ENCODE results near the gene ADAM22. TPM values are rescaled to one million over a fixed set of nuclear protein-coding genes. Genes with fewer than 3 reads are reported as not detected.

ADAM22 gene
- total RNA-seq, 1 experiment from 2014 or later: 7.0 TPM

DNA sequence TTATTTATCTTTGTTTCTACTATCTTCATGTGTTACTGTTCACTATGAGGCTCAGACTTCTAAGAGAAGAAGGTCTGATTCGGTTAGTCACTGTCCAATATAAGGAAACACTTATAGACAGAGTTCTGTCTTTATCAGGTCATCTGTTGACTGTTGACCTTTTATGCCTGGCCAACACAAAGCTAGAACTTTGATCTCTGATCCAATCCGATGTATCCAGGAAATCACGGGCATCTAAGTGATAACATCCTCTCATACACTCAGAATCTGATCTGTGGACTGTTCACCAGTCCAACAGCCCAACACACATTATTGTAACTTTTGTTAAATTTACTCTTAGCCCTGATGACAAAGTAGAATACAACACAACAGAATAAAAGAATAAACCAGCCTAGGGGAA is 171.2 kb downstream of the ADAM22 start:
- DNase-seq (ENCODE audit: low read depth): no peak

DNA sequence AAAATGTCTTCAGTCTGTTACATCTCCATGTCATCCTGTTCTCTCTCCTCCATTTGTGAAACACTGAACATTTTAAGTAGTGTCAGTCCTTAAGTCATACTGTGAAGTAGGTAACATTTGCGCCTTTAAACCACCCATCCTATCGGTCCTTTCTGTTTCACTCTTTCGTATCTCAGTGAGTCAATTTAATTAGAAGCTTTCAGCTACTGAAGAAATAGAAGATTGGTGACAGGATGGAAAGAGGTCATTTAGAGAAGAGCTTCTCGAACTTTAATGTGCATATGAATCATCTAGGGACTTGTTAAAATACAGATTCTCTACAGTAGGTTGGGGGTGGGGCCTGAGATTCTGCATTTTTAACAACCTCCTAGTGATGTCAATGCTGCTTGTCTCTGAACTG is 172.4 kb downstream of the ADAM22 start:
- DNase-seq (ENCODE audit: low read depth): no peak

DNA sequence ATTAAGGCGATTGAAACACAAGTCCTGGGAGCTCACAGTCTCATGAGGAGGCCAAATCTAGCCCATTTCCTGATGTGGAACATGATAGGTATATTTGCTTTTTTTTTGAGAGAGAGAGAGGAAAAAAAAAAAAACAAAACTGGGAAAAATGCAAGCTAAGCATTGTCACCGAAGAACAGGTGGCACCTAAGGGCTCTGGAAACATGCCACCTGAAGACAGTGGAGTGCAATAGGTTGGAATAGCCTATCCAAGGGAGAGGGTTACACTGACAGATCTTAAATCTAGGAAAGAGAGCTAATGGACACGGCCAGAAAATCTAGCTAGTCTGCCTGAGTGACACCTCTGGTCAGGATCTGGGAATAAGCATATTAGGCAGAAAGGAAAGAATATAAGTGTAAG is 175.6 kb downstream of the ADAM22 start:
- no peak for DNase-seq (ENCODE audit: low read depth)

DNA sequence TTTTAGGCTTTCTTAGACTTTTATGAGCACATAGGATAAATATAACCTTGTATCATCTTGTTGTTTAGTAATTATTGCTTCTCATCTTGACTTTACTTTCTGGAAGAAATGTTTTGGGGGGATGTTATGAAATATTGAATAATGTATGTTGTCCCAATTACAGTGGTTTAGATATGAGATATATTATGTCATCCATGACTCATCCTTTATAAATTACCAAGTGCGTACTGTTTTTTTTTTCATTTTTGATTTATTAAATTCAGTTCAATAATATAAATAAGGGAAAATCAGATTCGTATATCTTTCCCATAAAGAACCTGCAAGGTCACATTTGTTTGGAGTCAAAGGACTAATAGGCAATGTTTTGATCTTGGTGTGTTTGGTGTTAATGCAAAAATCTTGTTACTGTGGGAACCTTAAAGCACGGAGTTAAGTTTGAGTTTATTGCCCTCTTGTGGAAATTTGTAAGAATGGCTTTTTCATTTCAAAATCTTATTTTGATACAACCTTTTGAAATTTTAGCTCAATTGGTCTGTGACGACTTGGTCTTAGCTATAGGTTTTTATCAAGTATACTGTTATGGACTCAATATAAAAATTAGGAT is 177.2 kb downstream of the ADAM22 start:
- peak; percentile 50 for DNase-seq (ENCODE audit: low read depth)

GRCh38 chr7:88111954-88112471 is 178.0 kb downstream of the ADAM22 start:
- DNase-seq (ENCODE audit: low read depth): no peak

DNA sequence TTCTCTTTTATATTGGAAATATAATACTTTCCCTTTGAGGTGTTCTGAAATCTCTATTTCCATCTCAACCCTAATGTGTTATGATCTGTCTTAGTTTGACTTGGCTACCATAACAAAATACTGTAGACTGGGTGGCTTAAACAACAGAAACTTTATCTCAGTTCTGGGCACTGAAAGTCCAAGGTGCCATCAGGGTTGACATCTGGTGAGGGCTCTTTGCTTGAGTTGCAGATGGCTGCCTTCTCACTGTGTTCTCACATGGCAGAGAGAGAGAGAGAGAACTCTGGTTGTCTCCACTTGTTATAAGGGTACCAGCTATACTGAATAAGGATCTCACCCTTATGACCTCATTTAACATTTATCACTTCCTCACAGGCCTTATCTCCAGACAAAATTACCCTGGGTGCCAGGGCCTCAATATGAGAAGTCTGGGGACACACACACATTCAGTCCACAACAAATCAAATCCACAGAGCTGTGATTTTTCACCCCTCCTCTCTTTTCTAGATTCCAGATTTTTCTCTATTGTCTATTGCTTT is 181.3 kb downstream of the ADAM22 start:
- DNase-seq (ENCODE audit: low read depth): no peak

DNA sequence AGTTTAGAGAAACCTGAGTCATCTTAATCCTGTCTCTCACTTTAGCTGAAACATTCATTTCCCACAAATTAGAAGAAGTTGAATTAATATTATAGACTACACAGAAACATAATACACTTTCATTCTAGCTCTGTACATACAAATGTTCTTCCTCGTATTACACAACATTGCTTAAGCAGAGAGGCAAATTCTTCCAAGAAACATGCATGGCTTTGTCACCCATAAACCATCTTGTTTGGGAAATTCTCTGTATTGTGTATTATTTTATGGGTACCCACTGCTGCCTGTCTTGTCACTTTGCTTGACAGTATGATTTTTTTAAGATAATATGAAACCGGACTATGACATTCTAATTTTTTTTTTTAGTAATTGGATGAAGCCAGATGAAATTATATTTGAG is 181.8 kb downstream of the ADAM22 start:
- DNase-seq (ENCODE audit: low read depth): no peak

- no peak for DNase-seq (ENCODE audit: low read depth)
Observed at GRCh38 chr7:88116235-88116795, 182.3 kb downstream of the ADAM22 start.

- no peak for DNase-seq (ENCODE audit: low read depth)
Observed at GRCh38 chr7:88117325-88117724, 183.3 kb downstream of the ADAM22 start.

DNA sequence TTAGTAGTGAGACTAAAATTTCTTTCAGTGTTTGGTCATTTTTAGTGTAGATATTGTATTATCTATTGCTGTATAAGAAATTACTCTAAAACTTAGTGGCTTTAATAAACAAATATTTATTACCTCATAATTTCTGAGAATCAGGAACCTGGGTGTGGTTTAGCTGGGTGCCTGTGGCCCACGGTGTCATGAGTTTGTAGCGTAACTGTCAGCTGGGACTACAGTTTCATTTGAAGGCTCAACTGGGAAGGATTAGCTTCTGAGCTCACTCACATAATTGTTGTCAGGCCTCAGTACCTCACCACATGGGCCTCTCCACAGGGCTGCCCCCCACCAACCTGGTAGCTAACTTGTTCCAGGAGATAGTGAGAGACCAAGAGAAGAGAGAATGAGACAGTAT is 187.3 kb downstream of the ADAM22 start:
- DNase-seq (ENCODE audit: low read depth): no peak

GRCh38 chr7:88127637-88128290 is 193.7 kb downstream of the ADAM22 start:
- no peak for DNase-seq (ENCODE audit: low read depth)

DNA sequence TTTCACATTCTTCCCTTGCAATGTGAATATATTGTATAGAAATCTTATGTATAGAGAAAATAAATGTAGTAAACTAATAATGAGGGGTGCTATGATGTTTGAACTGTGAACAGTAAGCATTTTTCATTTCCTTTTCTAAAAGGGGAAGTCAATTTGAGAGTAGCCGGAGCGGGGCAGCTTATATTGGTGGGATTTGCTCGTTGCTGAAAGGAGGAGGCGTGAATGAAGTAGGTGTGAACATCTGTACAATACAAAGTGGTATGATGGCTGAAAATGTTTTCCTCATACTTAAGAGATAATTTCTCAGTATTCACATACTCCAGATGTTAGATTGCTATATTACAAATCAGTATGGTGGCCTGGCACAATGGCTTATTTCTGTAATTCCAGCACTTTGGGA is 198.7 kb downstream of the ADAM22 start:
- no peak for DNase-seq (ENCODE audit: low read depth)

- DNase-seq (ENCODE audit: low read depth): peak; percentile 37
Observed at GRCh38 chr7:88140947-88141346, 206.9 kb downstream of the ADAM22 start.

DNA sequence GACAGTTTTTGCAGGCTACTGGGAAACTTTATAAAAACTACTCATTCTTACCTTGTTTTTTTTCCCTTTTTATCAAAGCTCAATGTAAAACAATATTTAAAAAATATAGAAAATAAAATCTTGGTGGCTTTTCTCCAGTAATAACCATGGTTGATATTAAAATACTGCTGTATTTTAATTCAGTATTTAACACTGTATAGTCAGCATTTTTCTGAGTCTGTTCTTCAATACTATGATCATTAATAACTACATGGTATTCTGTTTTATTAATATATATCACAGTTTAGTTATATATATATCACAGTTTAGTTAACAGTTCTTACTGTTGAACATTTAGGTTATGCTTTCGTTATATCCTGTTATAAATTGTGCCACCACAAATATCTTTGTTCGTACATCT is 207.4 kb downstream of the ADAM22 start:
- no peak for DNase-seq (ENCODE audit: low read depth)

- no peak for DNase-seq (ENCODE audit: low read depth)
Observed at GRCh38 chr7:88141953-88142352, 207.9 kb downstream of the ADAM22 start.

DNA sequence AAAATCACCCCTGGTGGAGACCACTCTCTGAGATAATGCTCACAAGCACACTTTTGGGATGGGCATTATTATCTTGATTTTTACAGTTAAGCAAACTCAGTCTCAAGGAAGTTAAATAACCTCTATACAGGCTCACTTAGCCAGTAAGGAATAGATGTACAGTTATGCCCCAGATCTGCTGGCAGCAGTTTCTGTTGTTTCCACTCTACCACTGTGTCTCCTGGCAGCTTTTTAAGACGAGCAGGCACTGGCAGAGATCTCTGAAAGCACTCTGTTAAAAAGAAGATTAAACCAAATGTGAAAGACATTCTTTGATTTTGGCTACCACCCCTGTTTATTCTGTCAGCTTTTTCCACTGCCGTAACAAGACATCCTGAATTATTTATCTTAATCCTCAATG is 212.6 kb downstream of the ADAM22 start:
- DNase-seq (ENCODE audit: low read depth): no peak

GRCh38 chr7:88147341-88147740 is 213.3 kb downstream of the ADAM22 start:
- no peak for DNase-seq (ENCODE audit: low read depth)

DNA sequence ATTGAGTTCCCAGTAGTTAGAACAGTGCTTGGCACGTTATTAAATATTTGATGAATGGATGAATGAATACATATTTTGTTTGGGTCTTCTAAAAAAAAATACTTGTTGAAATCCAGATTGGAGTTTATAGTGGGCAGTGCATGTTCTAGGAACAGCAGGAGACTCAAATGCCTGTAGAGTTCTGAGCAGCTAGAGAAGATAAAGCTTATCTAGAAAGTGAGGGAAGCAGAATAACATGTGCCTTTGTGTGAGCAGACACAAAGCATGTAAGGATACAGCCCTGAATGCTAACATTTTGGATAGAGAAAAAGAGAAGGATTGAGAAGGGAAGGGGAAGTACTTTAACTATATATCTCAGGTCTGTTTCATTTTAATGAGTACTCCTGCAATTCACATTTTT is 213.9 kb downstream of the ADAM22 start:
- DNase-seq (ENCODE audit: low read depth): no peak

GRCh38 chr7:88150033-88150432 is 216.0 kb downstream of the ADAM22 start:
- no peak for DNase-seq (ENCODE audit: low read depth)

GRCh38 chr7:88151119-88151790 is 217.2 kb downstream of the ADAM22 start:
- no peak for DNase-seq (ENCODE audit: low read depth)

- DNase-seq (ENCODE audit: low read depth): no peak
Observed at GRCh38 chr7:88153378-88153777, 219.3 kb downstream of the ADAM22 start.

GRCh38 chr7:88155756-88156155 is 221.7 kb downstream of the ADAM22 start:
- no peak for DNase-seq (ENCODE audit: low read depth)

All from HT1080 (cell line).